ENCODE data around the gene CMTM8.
A peak's percentile ranks its signal among the peaks of the same experiment; 100 is the strongest.

CMTM8 gene

GRCh38 chr3:32262201-32262600, 23.7 kb downstream of the CMTM8 start:
- no peak for DNase-seq (ENCODE audit: low read depth)
- no peak for TF ChIP-seq MYC (IDR thresholded peaks at IDR 0.05; ENCODE audit: low read depth, low read length)

GRCh38 chr3:32274306-32274705, 35.8 kb downstream of the CMTM8 start:
- no peak overlapping the region for H3K4me3 ChIP-seq (ENCODE audit: low read depth, low read length)
- DNase-seq (ENCODE audit: low read depth): no peak
- TF ChIP-seq POLR2A (IDR thresholded peaks at IDR 0.05; ENCODE audit: extremely low read depth, insufficient read length): no peak
- TF ChIP-seq MYC (IDR thresholded peaks at IDR 0.05; ENCODE audit: low read depth, low read length): no peak
- no peak for TF ChIP-seq MAX (IDR thresholded peaks at IDR 0.05; ENCODE audit: low read depth, low read length)
- no peak for TF ChIP-seq CTCF (IDR thresholded peaks at IDR 0.05; ENCODE audit: low read depth, low read length)

More at GRCh38 chr3:32262201-32262600, 23.7 kb downstream of the CMTM8 start:
- no peak overlapping the region for H3K4me3 ChIP-seq (ENCODE audit: low read depth, low read length)

- H3K4me3 ChIP-seq (ENCODE audit: low read depth, low read length): no peak overlapping the region
- TF ChIP-seq MAX (IDR thresholded peaks at IDR 0.05; ENCODE audit: low read depth, low read length): no peak
- DNase-seq (ENCODE audit: low read depth): no peak
Measured at GRCh38 chr3:32275506-32275905, 37.0 kb downstream of the CMTM8 start.

DNA sequence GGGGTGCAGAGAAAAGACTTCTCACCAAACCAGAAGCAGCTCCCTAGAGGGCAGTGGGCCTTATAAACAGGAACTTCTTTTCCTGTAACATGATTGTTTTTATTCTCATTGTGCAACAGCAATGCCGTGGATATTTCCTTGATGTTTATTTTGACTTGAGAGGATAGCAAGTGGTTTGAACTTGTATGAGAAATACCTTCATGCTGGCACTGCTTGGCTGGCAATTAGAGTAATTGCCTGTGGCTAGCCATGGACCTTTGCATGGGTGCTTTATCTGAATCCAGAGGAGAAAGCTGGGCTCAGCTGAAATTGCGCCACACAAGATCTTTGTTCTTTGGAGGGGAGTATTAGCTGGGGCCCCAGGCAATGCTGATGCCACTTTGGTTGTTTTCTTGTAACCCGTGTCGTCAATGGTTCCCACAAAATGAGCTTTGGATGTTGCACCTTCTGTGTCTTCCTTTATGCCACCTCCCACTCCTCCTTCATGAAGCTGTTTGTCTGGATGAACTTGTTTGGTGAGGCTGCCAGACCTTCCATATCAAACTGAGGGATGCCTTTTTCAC, 37.9 kb downstream of the CMTM8 start:
- DNase-seq (ENCODE audit: low read depth): peak; percentile 83
- no peak for TF ChIP-seq MYC (IDR thresholded peaks at IDR 0.05; ENCODE audit: low read depth, low read length)
- TF ChIP-seq MAX (IDR thresholded peaks at IDR 0.05; ENCODE audit: low read depth, low read length): no peak
- TF ChIP-seq POLR2A (IDR thresholded peaks at IDR 0.05; ENCODE audit: extremely low read depth, insufficient read length): no peak
- no peak for TF ChIP-seq CTCF (IDR thresholded peaks at IDR 0.05; ENCODE audit: low read depth, low read length)

DNA sequence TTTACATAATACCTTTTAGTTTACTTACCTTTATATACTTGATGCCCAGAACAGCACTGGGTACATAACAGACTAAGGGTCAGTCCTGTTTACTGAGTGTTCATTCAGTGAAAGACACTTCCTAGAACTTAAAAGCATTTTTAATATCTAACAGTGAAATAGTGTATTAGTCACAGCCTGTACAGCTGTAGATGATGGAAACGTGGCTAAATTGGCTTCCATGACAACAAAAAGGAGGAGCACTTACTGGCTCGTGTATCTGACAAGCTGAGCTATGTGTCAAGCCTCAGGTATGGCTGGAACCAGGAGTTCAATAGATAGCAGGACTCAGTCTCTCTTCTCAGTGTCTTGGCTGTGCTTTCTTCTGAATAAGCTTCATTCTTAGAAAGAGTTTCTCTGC, 40.2 kb downstream of the CMTM8 start:
- no peak for DNase-seq (ENCODE audit: low read depth)
- no peak overlapping the region for H3K4me3 ChIP-seq (ENCODE audit: low read depth, low read length)
- no peak for TF ChIP-seq POLR2A (IDR thresholded peaks at IDR 0.05; ENCODE audit: extremely low read depth, insufficient read length)

More for the DNA sequence above, 37.9 kb downstream of the CMTM8 start:
- H3K4me3 ChIP-seq (ENCODE audit: low read depth, low read length): no peak overlapping the region

DNA sequence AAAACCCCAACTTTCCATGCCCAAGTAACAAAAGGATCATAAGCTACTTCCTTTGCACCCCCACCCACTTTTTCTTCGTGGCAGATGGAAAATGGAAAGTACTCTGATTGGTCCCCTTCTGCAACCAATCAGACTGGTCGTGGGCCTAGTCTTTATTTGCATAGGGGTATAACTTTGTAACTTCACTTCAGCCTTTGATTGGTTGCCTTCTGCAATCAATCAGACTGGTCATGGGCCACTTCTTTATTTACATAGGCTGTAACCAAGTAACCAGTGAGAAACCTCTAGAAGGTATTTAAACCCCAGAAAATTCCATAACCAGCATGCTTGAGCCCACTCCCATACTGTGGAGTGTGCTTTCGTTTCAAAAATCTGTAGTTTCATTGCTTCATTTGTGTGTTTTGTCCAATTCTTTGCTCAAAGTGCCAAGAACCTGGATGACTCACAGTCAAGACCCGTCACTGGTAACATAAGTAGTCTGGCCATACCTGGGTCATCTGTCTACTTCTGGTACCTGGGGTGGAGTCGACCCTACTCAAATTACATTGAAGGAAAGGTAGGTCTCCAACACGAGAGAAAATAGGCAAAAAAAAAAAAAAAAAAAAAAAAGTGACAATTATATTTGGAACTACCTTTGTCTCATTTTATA, 41.9 kb downstream of the CMTM8 start:
- no peak for DNase-seq (ENCODE audit: low read depth)
- no peak overlapping the region for H3K4me3 ChIP-seq (ENCODE audit: low read depth, low read length)
- TF ChIP-seq MAX (IDR thresholded peaks at IDR 0.05; ENCODE audit: low read depth, low read length) (no peak), MYC (IDR thresholded peaks at IDR 0.05; ENCODE audit: low read depth, low read length) (no peak), CTCF (IDR thresholded peaks at IDR 0.05; ENCODE audit: low read depth, low read length) (no peak), POLR2A (IDR thresholded peaks at IDR 0.05; ENCODE audit: extremely low read depth, insufficient read length) (no peak)

GRCh38 chr3:32281570-32282106, 43.2 kb downstream of the CMTM8 start:
- TF ChIP-seq POLR2A (IDR thresholded peaks at IDR 0.05; ENCODE audit: extremely low read depth, insufficient read length): no peak
- TF ChIP-seq CTCF (IDR thresholded peaks at IDR 0.05; ENCODE audit: low read depth, low read length): no peak
- TF ChIP-seq MYC (IDR thresholded peaks at IDR 0.05; ENCODE audit: low read depth, low read length): no peak
- no peak for TF ChIP-seq MAX (IDR thresholded peaks at IDR 0.05; ENCODE audit: low read depth, low read length)
- H3K4me3 ChIP-seq (ENCODE audit: low read depth, low read length): no peak overlapping the region
- no peak for DNase-seq (ENCODE audit: low read depth)

Data from NB4 (cell line).